Measurements from ENCODE around the gene MTHFD2L.
A peak's percentile ranks its signal among the peaks of the same experiment; 100 is the strongest.

Gene MTHFD2L

GRCh38 chr4:74148205-74148604, 9.7 kb upstream of the MTHFD2L start:
- no peak for DNase-seq
- Mint-ChIP-seq H3K27me3 (ENCODE audit: low read depth, poor library complexity) (peaks cover 3% of the 10 kb centered on the region), H3K4me1 (no peaks in the 10 kb centered on the region), H3K27ac (no peak overlapping the region), H3K9me3 (peaks cover 11% of the 10 kb centered on the region), H3K36me3 (ENCODE audit: low read depth) (no peaks in the 10 kb centered on the region), H3K4me3 (no peak overlapping the region)
- no peak for TF ChIP-seq CTCF (IDR thresholded peaks at IDR 0.05)

- no peak for DNase-seq
- no peak overlapping the region for H3K4me3 Mint-ChIP-seq
- no peaks in the 10 kb centered on the region for H3K36me3 Mint-ChIP-seq (ENCODE audit: low read depth)
- peaks cover 5% of the 10 kb centered on the region for H3K27me3 Mint-ChIP-seq (ENCODE audit: low read depth, poor library complexity)
- H3K27ac Mint-ChIP-seq = no peak overlapping the region
- peaks cover 13% of the 10 kb centered on the region for H3K4me1 Mint-ChIP-seq
- TF ChIP-seq CTCF (IDR thresholded peaks at IDR 0.05) = no peak
- H3K9me3 Mint-ChIP-seq = no peaks in the 10 kb centered on the region
Observed at GRCh38 chr4:74152836-74153235, 5.1 kb upstream of the MTHFD2L start.

GRCh38 chr4:74156521-74156920, 1.4 kb upstream of the MTHFD2L start:
- Mint-ChIP-seq H3K4me1 (peaks cover 27% of the 10 kb centered on the region), H3K36me3 (ENCODE audit: low read depth) (peaks cover 13% of the 10 kb centered on the region), H3K27ac (peak overlapping the region; percentile 96), H3K9me3 (no peaks in the 10 kb centered on the region), H3K27me3 (ENCODE audit: low read depth, poor library complexity) (peaks cover 9% of the 10 kb centered on the region), H3K4me3 (peak overlapping the region; percentile 91)
- TF ChIP-seq CTCF (IDR thresholded peaks at IDR 0.05) = no peak
- no peak for DNase-seq

- peak overlapping the region; percentile 96 for H3K27ac Mint-ChIP-seq
- TF ChIP-seq CTCF (IDR thresholded peaks at IDR 0.05) = no peak
- H3K4me1 Mint-ChIP-seq = peaks cover 27% of the 10 kb centered on the region
- DNase-seq = no peak
- H3K9me3 Mint-ChIP-seq = no peaks in the 10 kb centered on the region
- H3K36me3 Mint-ChIP-seq (ENCODE audit: low read depth) = peaks cover 19% of the 10 kb centered on the region
- peaks cover 9% of the 10 kb centered on the region for H3K27me3 Mint-ChIP-seq (ENCODE audit: low read depth, poor library complexity)
- H3K4me3 Mint-ChIP-seq = peak overlapping the region; percentile 91
Observed at GRCh38 chr4:74157154-74157553, 764 bp upstream of the MTHFD2L start.

GRCh38 chr4:74158466-74159142, 686 bp downstream of the MTHFD2L start:
- Mint-ChIP-seq H3K27me3 (ENCODE audit: low read depth, poor library complexity) (peaks cover 9% of the 10 kb centered on the region), H3K36me3 (ENCODE audit: low read depth) (peaks cover 34% of the 10 kb centered on the region), H3K4me3 (peak overlapping the region; percentile 91), H3K4me1 (peaks cover 27% of the 10 kb centered on the region), H3K9me3 (no peaks in the 10 kb centered on the region), H3K27ac (peak overlapping the region; percentile 71)
- no peak for DNase-seq
- TF ChIP-seq CTCF (IDR thresholded peaks at IDR 0.05) = no peak

- no peak for DNase-seq
- Mint-ChIP-seq H3K4me3 (peak overlapping the region; percentile 91), H3K27me3 (ENCODE audit: low read depth, poor library complexity) (peaks cover 9% of the 10 kb centered on the region), H3K36me3 (ENCODE audit: low read depth) (peaks cover 39% of the 10 kb centered on the region), H3K9me3 (no peaks in the 10 kb centered on the region), H3K27ac (no peak overlapping the region), H3K4me1 (peaks cover 27% of the 10 kb centered on the region)
- TF ChIP-seq CTCF (IDR thresholded peaks at IDR 0.05) = no peak
Observed at GRCh38 chr4:74159143-74159709, 1.3 kb downstream of the MTHFD2L start.
